Endothelial cell of umbilical vein (primary cell): Measurements from ENCODE around the gene GOLGA6L9. TPM values are rescaled to one million over a fixed set of nuclear protein-coding genes. Genes with fewer than 3 reads are reported as not detected.
"Not testable (repeated sequence)": the region's sequence is repeated elsewhere in the genome, so short reads cannot be mapped to it uniquely, and the experiment has no call there.

Experiments used
- BruUV-seq: library from RNA; stranded (reverse); fragments of 400-500 nt; replicated peaks from 2 replicates; lab custom pipeline; 2021; lab: Mats Ljungman, UMichigan
- CTCF ChIA-PET: fragments of 300-600, 350-600 bp; sonication (Branson Sonifier 250); formaldehyde crosslinking; loops from one replicate; lab custom pipeline; 2021; ENCODE audit warnings: antibody characterized with exemption, inconsistent platforms; lab: Charles Lee
- POLR2A ChIA-PET: fragments of 300-600, 350-600 bp; sonication (Branson Sonifier 250); formaldehyde crosslinking; loops from one replicate; lab custom pipeline; 2021; ENCODE audit warnings: antibody characterized with exemption, inconsistent platforms; lab: Charles Lee
- DNase-seq: peaks from one replicate; pipeline ENCODE4 v3.0.0-alpha.2; 2011; ENCODE audit warnings: low read depth, low spot score
- FAIRE-seq: peaks from 2 replicates; lab custom pipeline; 2011; peaks lifted over from hg19 to GRCh38; lab: Jason Lieb, UNC
- H2AFZ ChIP-seq: 2 replicates; pipeline ENCODE4 v1.6.0; 2012; ENCODE audit warnings: low read depth, low read length, control low read depth, inconsistent platforms
- H3K27ac ChIP-seq: 2 replicates; pipeline ENCODE4 v1.5.1; 2011; ENCODE audit warnings: low read depth, mild to moderate bottlenecking, control low read depth, low read length, moderate library complexity; ENCODE audit not compliant: insufficient read depth
- H3K27me3 ChIP-seq, 2 experiments: 2 replicates each; pipeline versions ENCODE4 v1.6.0 to v1.6.1; 2011; ENCODE audit warnings: low read length in 2 of 2, mixed read lengths in 1 of 2; ENCODE audit not compliant: control insufficient read depth in 2 of 2, insufficient read depth in 2 of 2
- H3K36me3 ChIP-seq, 2 experiments: 2 replicates in 1 of 2; 3 replicates in 1 of 2; pipeline ENCODE4 v1.5.1; 2011; ENCODE audit warnings: low read length in 2 of 2, mild to moderate bottlenecking in 1 of 2, moderate library complexity in 1 of 2; ENCODE audit not compliant: control insufficient read depth in 2 of 2, insufficient read depth in 2 of 2; ENCODE audit errors: extremely low read depth in 1 of 2
- H3K4me1 ChIP-seq: 3 replicates; pipeline ENCODE4 v1.5.1; 2011; ENCODE audit warnings: mild to moderate bottlenecking, low read length; ENCODE audit not compliant: control insufficient read depth, insufficient read depth; ENCODE audit errors: extremely low read depth
- H3K4me2 ChIP-seq: 2 replicates; pipeline ENCODE4 v1.6.1; 2011; ENCODE audit warnings: low read length, control low read depth, mixed read lengths; ENCODE audit not compliant: insufficient read depth
- H3K4me3 ChIP-seq, 3 experiments: fragments of 200-600 bp in 1 of 3; sonication (generic), shearing (Covaris generic) in 1 of 3; replicated peaks in 1 of 3; 2 replicates each; pipeline ENCODE4 v1.5.1; 2011 to 2016; ENCODE audit warnings: control low read depth in 3 of 3, low read length in 3 of 3, mild to moderate bottlenecking in 2 of 3, inconsistent platforms in 1 of 3, low read depth in 1 of 3, moderate library complexity in 1 of 3; ENCODE audit not compliant: insufficient read depth in 1 of 3
- H3K79me2 ChIP-seq: 2 replicates; pipeline ENCODE4 v1.6.0; 2012; ENCODE audit warnings: low read length, inconsistent platforms; ENCODE audit not compliant: control insufficient read depth, insufficient read depth
- H3K9ac ChIP-seq: replicated peaks from 2 replicates; pipeline ENCODE3; 2011; ENCODE audit warnings: low read length, control low read depth; ENCODE audit not compliant: insufficient read depth; ENCODE audit errors: extremely low read depth
- H3K9me1 ChIP-seq: replicated peaks from 3 replicates; pipeline ENCODE4 v1.6.0; 2011; ENCODE audit warnings: mild to moderate bottlenecking, low read length; ENCODE audit not compliant: control insufficient read depth, insufficient read depth; ENCODE audit errors: extremely low read depth
- H3K9me3 ChIP-seq: replicated peaks from 2 replicates; pipeline ENCODE4 v1.5.1; 2012; ENCODE audit warnings: low read length, inconsistent platforms; ENCODE audit not compliant: control insufficient read depth, insufficient read depth
- H4K20me1 ChIP-seq: replicated peaks from 2 replicates; pipeline ENCODE3; 2011; ENCODE audit warnings: mild to moderate bottlenecking, low read length; ENCODE audit not compliant: control insufficient read depth, insufficient read depth; ENCODE audit errors: extremely low read depth
- MYC ChIP-seq: IDR thresholded peaks from one replicate; pipeline ENCODE4 v1.6.1; 2011; ENCODE audit warnings: mild to moderate bottlenecking, low read depth, low read length
- dilution Hi-C: fragments of 300-500 bp; cut with MboI; formaldehyde crosslinking; loops from one replicate; pipeline ENCODE4 v1.15.0; 2019; ENCODE audit warnings: low sequenced_read_pairs; ENCODE audit not compliant: extremely low pct_ligation_motif_present
- intact Hi-C: fragments of 100-400 bp; cut with micrococcal nuclease; formaldehyde crosslinking; loops from one replicate; pipeline ENCODE4 v1.10.0; 2022
- polyA plus RNA-seq, 4 experiments: library from polyadenylated mRNA; depleted of rRNA in 3 of 4; stranded (reverse) in 3 of 4; unstranded in 1 of 4; fragments of >200 nt; gene quantifications; 2 replicates each; pipeline versions ENCODE4 v1.2.1 to v1.2.3, GENCODE V29; 2011 to 2012; ENCODE audit warnings: missing spikeins in 1 of 4
- total RNA-seq: library from RNA; stranded (reverse); gene quantifications from 2 replicates; pipeline ENCODE4 v1.2.3, GENCODE V29; 2021

The GOLGA6L9 gene
- total and polyA plus RNA-seq, 2 donors (not counting 3 experiments of a cell fraction or from before 2014, with no cell fraction given), result 1.3 to 3.8 TPM

DNA sequence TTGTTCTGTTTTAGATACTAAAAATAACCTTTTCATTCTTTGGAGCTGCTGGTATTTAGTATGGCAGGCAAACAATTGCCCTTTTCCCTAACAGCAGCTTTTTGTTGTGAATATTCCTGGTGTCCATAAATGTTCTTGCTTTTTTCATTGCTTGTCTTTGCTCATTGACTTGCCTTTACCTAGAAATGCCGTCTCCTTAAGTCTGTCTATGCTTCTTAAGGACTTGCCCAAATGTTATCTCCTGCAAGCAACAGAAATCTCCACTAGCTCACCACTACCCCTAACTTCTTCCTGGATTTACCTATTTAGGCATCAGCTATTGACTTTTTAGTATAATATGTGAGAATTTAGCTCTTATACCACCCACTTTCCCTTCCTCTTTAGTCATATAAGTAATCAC is 37.5 kb upstream of the GOLGA6L9 start:
- POLR2A ChIA-PET, H3K36me3 ChIP-seq, H3K9me3 ChIP-seq, CTCF ChIA-PET, H3K27ac ChIP-seq, H3K9me1 ChIP-seq, dilution Hi-C loops, H4K20me1 ChIP-seq, H3K9ac ChIP-seq, intact Hi-C loops, FAIRE-seq, H3K4me1 ChIP-seq, BruUV-seq, H2AFZ ChIP-seq, DNase-seq, H3K79me2 ChIP-seq, H3K4me3 ChIP-seq, H3K27me3 ChIP-seq, H3K4me2 ChIP-seq: not testable (repeated sequence)

DNA sequence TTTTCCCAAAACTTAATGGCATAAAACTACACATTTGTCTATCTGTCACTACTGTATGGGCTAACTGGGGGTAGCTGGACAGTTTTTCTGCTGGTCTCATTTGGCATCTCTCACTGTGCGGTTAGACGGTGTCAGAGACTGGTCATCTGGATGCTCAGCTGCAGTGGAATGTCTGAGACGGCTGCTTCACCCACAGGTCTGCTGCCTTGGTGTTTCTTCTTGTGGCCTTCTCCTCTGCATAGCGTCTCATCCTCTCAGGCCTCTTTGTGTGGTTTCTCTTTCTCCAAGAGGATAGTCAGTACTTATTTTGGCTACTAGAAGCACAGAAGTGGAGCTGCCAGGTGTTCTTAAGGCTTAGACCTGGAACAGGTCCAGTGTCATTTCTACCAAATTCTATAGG is 35.9 kb upstream of the GOLGA6L9 start:
- Histone ChIP-seq H3K4me1 (no peaks in the 10 kb centered on the region), H3K9me1 (no peaks in the 10 kb centered on the region), H3K4me3 (no peak overlapping the region), H3K27ac (no peak overlapping the region), H4K20me1 (no peaks in the 10 kb centered on the region), H3K9me3 (no peaks in the 10 kb centered on the region), H2AFZ (no peak overlapping the region), H3K27me3 (no peaks in the 10 kb centered on the region), H3K36me3 (no peaks in the 10 kb centered on the region), H3K79me2 (no peaks in the 10 kb centered on the region), H3K9ac (no peak overlapping the region), H3K4me2 (no peak overlapping the region)
- ChIA-PET CTCF (interaction anchor here (0.6 kb wide), 1 partner anchor 922 kb away, joined by 3 read pairs; no protein-coding TSS in a partner anchor), POLR2A (no interaction called here)
- DNase-seq (no peak), FAIRE-seq (no peak)
- no TSS peak for BruUV-seq
- dilution Hi-C loops (no loop called here), intact Hi-C loops (no loop called here)
- no peak for TF ChIP-seq MYC

DNA sequence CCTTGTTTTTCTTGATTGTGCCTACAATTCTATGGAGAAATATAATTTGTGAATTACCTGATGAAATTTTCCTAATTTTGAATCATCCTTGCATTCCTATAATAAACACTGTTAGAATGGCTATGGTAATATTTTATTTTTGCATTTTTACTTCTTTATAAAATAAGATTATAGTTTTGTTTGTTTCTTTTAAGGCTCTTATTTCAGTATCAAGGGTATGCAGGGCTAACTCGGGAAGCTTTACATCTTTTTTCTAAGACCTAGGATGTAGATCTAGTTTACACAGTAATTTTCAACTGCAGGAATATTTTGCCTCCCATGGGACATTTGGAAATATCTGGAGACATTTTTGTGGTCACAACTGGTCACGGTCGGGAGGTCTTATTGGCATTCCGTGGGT is 33.8 kb upstream of the GOLGA6L9 start:
- intact Hi-C loops, H3K9me3 ChIP-seq, H3K9ac ChIP-seq, CTCF ChIA-PET, H4K20me1 ChIP-seq, POLR2A ChIA-PET, H3K4me2 ChIP-seq, DNase-seq, H3K36me3 ChIP-seq, H3K79me2 ChIP-seq, dilution Hi-C loops, H3K9me1 ChIP-seq, H3K27ac ChIP-seq, BruUV-seq, H3K4me3 ChIP-seq, H3K27me3 ChIP-seq, H3K4me1 ChIP-seq, FAIRE-seq, H2AFZ ChIP-seq: not testable (repeated sequence)
